Bronchial epithelial cell (primary cell): ENCODE results near the gene KIAA1217. TPM values are rescaled to one million over a fixed set of nuclear protein-coding genes. Genes with fewer than 3 reads are reported as not detected.

Source experiments
- DNase-seq: peaks from one replicate; pipeline ENCODE4 v3.0.0-alpha.2; 2010; ENCODE audit warnings: low read depth
- FAIRE-seq: peaks from 2 replicates; lab custom pipeline; 2011; peaks lifted over from hg19 to GRCh38; lab: Jason Lieb, UNC
- H3K27me3 ChIP-seq: 2 replicates; pipeline ENCODE4 v1.5.1; 2011; ENCODE audit warnings: low read length; ENCODE audit not compliant: control insufficient read depth, insufficient read depth
- H3K36me3 ChIP-seq: 2 replicates; pipeline ENCODE4 v1.5.1; 2011; ENCODE audit warnings: low read length; ENCODE audit not compliant: control insufficient read depth, insufficient read depth
- H3K4me3 ChIP-seq: 2 replicates; pipeline ENCODE4 v1.5.1; 2011; ENCODE audit warnings: mild to moderate bottlenecking, low read depth, low read length, control low read depth
- CTCF ChIP-seq: IDR thresholded peaks from 2 replicates; pipeline ENCODE4 v1.5.1; 2011; ENCODE audit warnings: mild to moderate bottlenecking, moderate library complexity, low read length, control low read depth, inconsistent platforms; ENCODE audit not compliant: insufficient read depth, severe bottlenecking
- total RNA-seq: library from RNA; depleted of rRNA; stranded (reverse); fragments of >200 nt; gene quantifications from 2 replicates; pipeline ENCODE4 v1.2.1, GENCODE V29; 2014

Gene KIAA1217
- total RNA-seq, 1 donor from 2014 or later, result 3.4 TPM

- TF ChIP-seq CTCF, result no peak
- no peaks in the 10 kb centered on the region for H3K36me3 ChIP-seq
- FAIRE-seq, result no peak
- no peak for DNase-seq
- H3K27me3 ChIP-seq, result no peaks in the 10 kb centered on the region
- no peak overlapping the region for H3K4me3 ChIP-seq
Observed at GRCh38 chr10:24307696-24308485, 99.0 kb downstream of the KIAA1217 start.

- TF ChIP-seq CTCF, result no peak
- no peak for FAIRE-seq
- Histone ChIP-seq H3K36me3 (peaks cover 1% of the 10 kb centered on the region), H3K27me3 (no peaks in the 10 kb centered on the region), H3K4me3 (no peak overlapping the region)
- peak; percentile 44 for DNase-seq
Observed at GRCh38 chr10:24310104-24310503, 101.2 kb downstream of the KIAA1217 start.

GRCh38 chr10:24311888-24312287 lies 103.0 kb downstream of the KIAA1217 start:
- FAIRE-seq, result no peak
- no peaks in the 10 kb centered on the region for H3K27me3 ChIP-seq
- no peak for DNase-seq
- TF ChIP-seq CTCF, result no peak
- no peak overlapping the region for H3K4me3 ChIP-seq
- peaks cover 3% of the 10 kb centered on the region for H3K36me3 ChIP-seq

- DNase-seq, result no peak
- H3K4me3 ChIP-seq, result no peak overlapping the region
- peaks cover 3% of the 10 kb centered on the region for H3K36me3 ChIP-seq
- no peak for FAIRE-seq
- H3K27me3 ChIP-seq, result no peaks in the 10 kb centered on the region
- no peak for TF ChIP-seq CTCF
Observed at GRCh38 chr10:24313283-24313682, 104.3 kb downstream of the KIAA1217 start.

GRCh38 chr10:24315211-24315610 lies 106.3 kb downstream of the KIAA1217 start:
- Histone ChIP-seq H3K36me3 (peaks cover 3% of the 10 kb centered on the region), H3K4me3 (no peak overlapping the region), H3K27me3 (no peaks in the 10 kb centered on the region)
- FAIRE-seq (no peak), DNase-seq (no peak)
- TF ChIP-seq CTCF, result no peak
